B cell (primary cell): ENCODE data around the gene HESX1. TPM values are rescaled to one million over a fixed set of nuclear protein-coding genes. Genes with fewer than 3 reads are reported as not detected.

Source experiments
- ATAC-seq: fragments of 200-7000 bp; cut with Tn5 transposase; one replicate; pipeline ENCODE4 v1.10.0; 2021; ENCODE audit warnings: low read depth, mild to moderate bottlenecking, moderate number of reproducible peaks, moderate library complexity
- CTCF ChIA-PET: fragments of 350-600 bp; sonication (Branson Sonifier 250); formaldehyde crosslinking; loops from one replicate; lab custom pipeline; 2021; ENCODE audit warnings: antibody characterized with exemption, inconsistent platforms; lab: Charles Lee
- POLR2A ChIA-PET: fragments of 350-600 bp; sonication (Branson Sonifier 250); formaldehyde crosslinking; loops from one replicate; lab custom pipeline; 2021; ENCODE audit warnings: antibody characterized with exemption; lab: Charles Lee
- DNase-seq: peaks from one replicate; pipeline ENCODE4 v3.0.0; 2013
- H2AFZ ChIP-seq: 2 replicates; pipeline ENCODE4 v1.6.1; 2012; ENCODE audit warnings: mild to moderate bottlenecking, low read depth, low read length; ENCODE audit not compliant: insufficient read depth, poor library complexity, severe bottlenecking
- H3K27ac ChIP-seq, 2 donors: 1 replicate in 1 of 2; 2 replicates in 1 of 2; pipeline ENCODE4 v1.5.1; 2012 to 2013; ENCODE audit warnings: low read length in 2 of 2, mild to moderate bottlenecking in 2 of 2, moderate library complexity in 1 of 2
- H3K27me3 ChIP-seq, 4 experiments: fragments of 200-600 bp in 1 of 4; sonication (generic) in 1 of 4; replicated peaks in 1 of 4; 1 replicate in 2 of 4; 2 replicates in 2 of 4; pipeline versions ENCODE4 v1.6.1 to v1.7.0; 2013 to 2016; ENCODE audit warnings: low read length in 3 of 4, mild to moderate bottlenecking in 2 of 4, mixed read lengths in 1 of 4, moderate library complexity in 1 of 4; ENCODE audit not compliant: insufficient read depth in 4 of 4, control insufficient read depth in 3 of 4; ENCODE audit errors: control extremely low read depth in 1 of 4
- H3K36me3 ChIP-seq, 2 experiments: replicated peaks in 1 of 2; 1 replicate in 1 of 2; 2 replicates in 1 of 2; pipeline versions ENCODE4 v1.6.1 to v1.7.1; 2013; ENCODE audit warnings: low read length in 1 of 2; ENCODE audit not compliant: insufficient read depth in 2 of 2, control insufficient read depth in 1 of 2; ENCODE audit errors: control extremely low read depth in 1 of 2, extremely low read depth in 1 of 2
- H3K4me1 ChIP-seq, 2 donors: fragments of 200-600 bp in 1 of 2; sonication (generic) in 1 of 2; 1 replicate in 1 of 2; 2 replicates in 1 of 2; pipeline versions ENCODE4 v1.5.1 to v1.6.1; 2013 to 2017; ENCODE audit warnings: low read length in 2 of 2; ENCODE audit not compliant: control insufficient read depth in 2 of 2, insufficient read depth in 2 of 2
- H3K4me2 ChIP-seq: replicated peaks from 2 replicates; pipeline ENCODE3; 2012; ENCODE audit warnings: mild to moderate bottlenecking, low read depth, low read length; ENCODE audit not compliant: poor library complexity, severe bottlenecking
- H3K4me3 ChIP-seq, 5 experiments: fragments of 200-600 bp in 1 of 5; sonication (generic) in 1 of 5; 1 replicate in 3 of 5; 2 replicates in 2 of 5; pipeline versions ENCODE4 v1.5.1 to v1.7.0; 2011 to 2016; ENCODE audit warnings: low read length in 4 of 5, mild to moderate bottlenecking in 4 of 5, low read depth in 2 of 5, control low read depth in 1 of 5, moderate library complexity in 1 of 5; ENCODE audit not compliant: insufficient read depth in 1 of 5; ENCODE audit errors: control extremely low read depth in 1 of 5, extremely low read depth in 1 of 5
- H3K79me2 ChIP-seq: fragments of 200-600 bp; sonication (generic); one replicate; pipeline ENCODE4 v1.6.0; 2016; ENCODE audit warnings: low read length; ENCODE audit not compliant: control insufficient read depth, insufficient read depth
- H3K9ac ChIP-seq: fragments of 200-600 bp; sonication (generic); 2 replicates; pipeline ENCODE4 v1.6.1; 2017; ENCODE audit warnings: mild to moderate bottlenecking, low read length, moderate library complexity
- H3K9me3 ChIP-seq, 3 donors: one replicate each; pipeline versions ENCODE4 v1.6.1 to v1.7.1; 2013; ENCODE audit warnings: low read length in 2 of 3; ENCODE audit not compliant: control insufficient read depth in 2 of 3, insufficient read depth in 1 of 3; ENCODE audit errors: control extremely low read depth in 1 of 3
- H4K20me1 ChIP-seq: 2 replicates; pipeline ENCODE4 v1.6.0; 2012; ENCODE audit warnings: mild to moderate bottlenecking, low read length; ENCODE audit not compliant: insufficient read depth, control insufficient read depth, poor library complexity, severe bottlenecking
- H3K27ac Mint-ChIP-seq: one replicate; pipeline ENCODE4 v1.8.0; 2021; ENCODE audit warnings: mixed read lengths
- H3K27me3 Mint-ChIP-seq: one replicate; pipeline ENCODE4 v1.8.0; 2021; ENCODE audit warnings: mixed read lengths
- H3K4me1 Mint-ChIP-seq: one replicate; pipeline ENCODE4 v1.8.0; 2021; ENCODE audit warnings: mixed read lengths
- H3K4me3 Mint-ChIP-seq: one replicate; pipeline ENCODE4 v1.8.0; 2021; ENCODE audit warnings: mixed read lengths
- H3K9me3 Mint-ChIP-seq: one replicate; pipeline ENCODE4 v1.8.0; 2022; ENCODE audit warnings: mixed read lengths; ENCODE audit not compliant: insufficient read depth
- EZH2 ChIP-seq: IDR thresholded peaks from 2 replicates; pipeline ENCODE4 v1.6.1; 2012; ENCODE audit warnings: borderline replicate concordance, low read depth, mild to moderate bottlenecking, moderate library complexity, low read length; ENCODE audit not compliant: insufficient read depth, poor library complexity, severe bottlenecking
- WGBS: methylation state at CpG from one replicate; pipeline ENCODE4 v1.1.5; 2013; ENCODE audit warnings: missing lambda C conversion rate; ENCODE audit not compliant: insufficient coverage; 5-methylcytosine and 5-hydroxymethylcytosine counted together
- intact Hi-C: fragments of 100-400 bp; cut with micrococcal nuclease; formaldehyde crosslinking; loops from one replicate; pipeline ENCODE4 v1.10.0; 2022
- polyA minus RNA-seq: library from RNA; depleted of rRNA, polyadenylated mRNA; stranded (reverse); fragments of >200 nt; gene quantifications from 2 replicates; pipeline ENCODE4 v1.2.3, GENCODE V29; 2012
- polyA plus RNA-seq: library from polyadenylated mRNA; depleted of rRNA; stranded (reverse); fragments of >200 nt; gene quantifications from 2 replicates; pipeline ENCODE4 v1.2.3, GENCODE V29; 2012
- total RNA-seq, 2 donors: library from RNA; stranded (reverse); fragments of 120-200 nt in 1 of 2; gene quantifications; 1 replicate in 1 of 2; 2 replicates in 1 of 2; pipeline versions ENCODE4 v1.2.3 to v1.2.4, GENCODE V29; 2013 to 2022
- TF ChIP-seq, protein P1 (sequence below): fragments of 200-600 bp; IDR thresholded peaks from one replicate; pipeline ENCODE4 v1.8.0; 2022; ENCODE audit warnings: antibody characterized with exemption, mild to moderate bottlenecking

HESX1 gene
- total RNA-seq (0.39 and 0.90 TPM in 2 replicates), polyA plus RNA-seq (1.2 and 2.1 TPM in 2 replicates), polyA minus RNA-seq (not detected in 2 replicates)
- total RNA-seq (2013) = 0.84 TPM

DNA sequence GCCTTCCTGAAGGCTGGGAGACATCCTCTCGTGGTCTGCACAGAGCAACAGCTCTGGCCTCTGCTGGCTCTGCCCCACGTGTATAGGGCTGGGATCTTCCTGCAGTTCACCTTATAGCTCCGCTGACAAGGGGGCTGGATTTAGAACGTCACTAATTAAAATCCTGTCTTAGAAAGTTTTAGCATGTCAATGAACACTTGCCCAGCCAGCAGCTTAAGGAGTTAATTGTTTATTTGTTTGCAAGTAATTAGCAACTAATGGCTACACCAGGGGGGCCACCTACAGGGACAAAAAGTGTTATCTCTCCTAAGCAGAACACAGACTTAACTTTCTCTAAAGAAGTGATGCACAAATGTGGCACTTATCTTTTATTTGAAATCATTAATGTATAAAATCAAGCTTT lies at the start of gene HESX1:
TSS of gene HESX1 (minus strand) at position 84 of the 403 bp plus-strand sequence. CDS start at position 24, 60 bp downstream.
- TF ChIP-seq, protein P1, sequence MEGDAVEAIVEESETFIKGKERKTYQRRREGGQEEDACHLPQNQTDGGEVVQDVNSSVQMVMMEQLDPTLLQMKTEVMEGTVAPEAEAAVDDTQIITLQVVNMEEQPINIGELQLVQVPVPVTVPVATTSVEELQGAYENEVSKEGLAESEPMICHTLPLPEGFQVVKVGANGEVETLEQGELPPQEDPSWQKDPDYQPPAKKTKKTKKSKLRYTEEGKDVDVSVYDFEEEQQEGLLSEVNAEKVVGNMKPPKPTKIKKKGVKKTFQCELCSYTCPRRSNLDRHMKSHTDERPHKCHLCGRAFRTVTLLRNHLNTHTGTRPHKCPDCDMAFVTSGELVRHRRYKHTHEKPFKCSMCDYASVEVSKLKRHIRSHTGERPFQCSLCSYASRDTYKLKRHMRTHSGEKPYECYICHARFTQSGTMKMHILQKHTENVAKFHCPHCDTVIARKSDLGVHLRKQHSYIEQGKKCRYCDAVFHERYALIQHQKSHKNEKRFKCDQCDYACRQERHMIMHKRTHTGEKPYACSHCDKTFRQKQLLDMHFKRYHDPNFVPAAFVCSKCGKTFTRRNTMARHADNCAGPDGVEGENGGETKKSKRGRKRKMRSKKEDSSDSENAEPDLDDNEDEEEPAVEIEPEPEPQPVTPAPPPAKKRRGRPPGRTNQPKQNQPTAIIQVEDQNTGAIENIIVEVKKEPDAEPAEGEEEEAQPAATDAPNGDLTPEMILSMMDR = no peak
- no peak for TF ChIP-seq EZH2
- WGBS = 86% methylated on average over 4 of the region's 4 CpGs
- H3K79me2 ChIP-seq = no peaks in the 10 kb centered on the region
- no peaks in the 10 kb centered on the region for H3K4me1 ChIP-seq
- ChIA-PET CTCF (interaction anchor here (1.1 kb wide), 1 partner anchor 30 kb away, joined by 4 read pairs; no protein-coding TSS in a partner anchor), POLR2A (interaction anchor here (0.7 kb wide), 1 partner anchor 58 kb away, joined by 5 read pairs; no protein-coding TSS in a partner anchor)
- H2AFZ ChIP-seq = no peak within 1 kb of the TSS
- H3K4me1 Mint-ChIP-seq = peaks cover 3% of the 10 kb centered on the region
- H3K4me3 Mint-ChIP-seq = no peak within 1 kb of the TSS
- no peaks in the 10 kb centered on the region for H3K27me3 Mint-ChIP-seq
- no peak within 1 kb of the TSS for H3K4me2 ChIP-seq
- no peak within 1 kb of the TSS for H3K9ac ChIP-seq
- H3K27ac ChIP-seq = no peak within 1 kb of the TSS
- H3K36me3 ChIP-seq = no peaks in the 10 kb centered on the region
- intact Hi-C loops = no loop called here
- no peaks in the 10 kb centered on the region for H3K9me3 Mint-ChIP-seq
- no peaks in the 10 kb centered on the region for H4K20me1 ChIP-seq
- no peak for ATAC-seq
- no peaks in the 10 kb centered on the region for H3K27me3 ChIP-seq
- H3K4me3 ChIP-seq = no peak within 1 kb of the TSS
- DNase-seq = no peak
- no peaks in the 10 kb centered on the region for H3K9me3 ChIP-seq
- no peak within 1 kb of the TSS for H3K27ac Mint-ChIP-seq

DNA sequence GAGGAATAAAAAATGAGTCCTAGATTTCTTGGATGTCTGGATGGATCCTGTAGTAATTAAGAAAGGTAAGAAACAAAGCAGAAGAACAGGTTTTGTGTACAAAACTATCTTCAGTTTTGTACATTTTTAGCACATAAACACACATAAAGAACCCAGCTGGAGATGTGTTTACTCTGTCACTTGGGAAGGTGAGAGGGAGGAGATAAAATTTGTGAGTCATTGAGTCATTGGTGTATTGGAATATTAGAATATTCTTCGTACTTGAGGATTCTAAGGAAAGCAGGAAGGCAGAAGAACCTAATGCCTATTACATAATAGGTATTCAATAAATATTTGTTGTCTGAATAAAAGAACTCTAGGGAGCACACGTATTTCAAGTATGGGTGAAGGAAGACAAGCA lies 45.2 kb upstream of the HESX1 start:
- no peak for DNase-seq
- intact Hi-C loops = no loop called here
- peaks cover 8% of the 10 kb centered on the region for H4K20me1 ChIP-seq
- no peaks in the 10 kb centered on the region for H3K9me3 Mint-ChIP-seq
- H3K27ac Mint-ChIP-seq = no peak overlapping the region
- POLR2A ChIA-PET = no interaction called here
- no peak overlapping the region for H3K27ac ChIP-seq
- H3K27me3 ChIP-seq = no peaks in the 10 kb centered on the region
- CTCF ChIA-PET = interaction anchor here (0.9 kb wide), 1 partner anchor 75 kb away, joined by 4 read pairs; no protein-coding TSS in a partner anchor
- no peak for ATAC-seq
- H3K4me3 ChIP-seq = no peak overlapping the region
- no CpG with 5 or more reads among the region's 2 CpGs for WGBS
- H3K4me2 ChIP-seq = no peak overlapping the region
- no peak overlapping the region for H3K4me3 Mint-ChIP-seq
- H3K4me1 ChIP-seq = no peaks in the 10 kb centered on the region
- no peaks in the 10 kb centered on the region for H3K9me3 ChIP-seq
- peaks cover 11% of the 10 kb centered on the region for H3K79me2 ChIP-seq
- H3K36me3 ChIP-seq = peaks cover 32 to 92% of the 10 kb centered on the region in 2 experiments
- no peak overlapping the region for H2AFZ ChIP-seq
- TF ChIP-seq, protein P1 = no peak
- no peak for TF ChIP-seq EZH2
- no peak overlapping the region for H3K9ac ChIP-seq
- H3K27me3 Mint-ChIP-seq = no peaks in the 10 kb centered on the region
- H3K4me1 Mint-ChIP-seq = no peaks in the 10 kb centered on the region
